A673 (cell line): ENCODE results near the gene PDE4B. TPM values are rescaled to one million over a fixed set of nuclear protein-coding genes. Genes with fewer than 3 reads are reported as not detected.

Experiments
- BruUV-seq: library from RNA; stranded (reverse); fragments of 400-500 nt; replicated peaks from 2 replicates; lab custom pipeline; 2021; lab: Mats Ljungman, UMichigan
- CTCF ChIA-PET: fragments of 300-600 bp; sonication (Branson Sonifier 250); formaldehyde crosslinking; loops from one replicate; lab custom pipeline; 2022; ENCODE audit warnings: antibody characterized with exemption; lab: Charles Lee
- POLR2A ChIA-PET: fragments of 300-600 bp; sonication (Branson Sonifier 250); formaldehyde crosslinking; loops from one replicate; lab custom pipeline; 2022; ENCODE audit warnings: antibody characterized with exemption; ENCODE audit not compliant: low non-redundant PET; lab: Charles Lee
- DNase-seq: peaks from one replicate; pipeline ENCODE4 v3.0.0-alpha.2; 2015; ENCODE audit warnings: low spot score
- H3K27ac ChIP-seq: fragments of 200-600 bp; sonication (generic); 2 replicates; pipeline ENCODE4 v1.5.1; 2016; ENCODE audit warnings: mixed run types, low read depth, mild to moderate bottlenecking, mixed read lengths, antibody characterized with exemption, low read length; ENCODE audit not compliant: poor library complexity, severe bottlenecking
- H3K27me3 ChIP-seq: fragments of 200-600 bp; sonication (generic); replicated peaks from 2 replicates; pipeline ENCODE4 v1.6.1; 2017; ENCODE audit warnings: mixed run types, low read depth, mild to moderate bottlenecking, mixed read lengths, antibody characterized with exemption, low read length; ENCODE audit not compliant: insufficient read depth, poor library complexity
- H3K36me3 ChIP-seq: fragments of 200-600 bp; sonication (generic); 2 replicates; pipeline ENCODE4 v1.6.1; 2016; ENCODE audit warnings: mixed run types, mild to moderate bottlenecking, mixed read lengths, antibody characterized with exemption, low read length; ENCODE audit not compliant: insufficient read depth, poor library complexity, severe bottlenecking
- H3K4me1 ChIP-seq: fragments of 200-600 bp; sonication (generic); 2 replicates; pipeline ENCODE4 v1.6.1; 2017; ENCODE audit warnings: mixed run types, mild to moderate bottlenecking, mixed read lengths, antibody characterized with exemption, low read length; ENCODE audit not compliant: insufficient read depth, poor library complexity, severe bottlenecking
- H3K4me3 ChIP-seq: fragments of 200-600 bp; sonication (generic); 2 replicates; pipeline ENCODE4 v1.5.1; 2016; ENCODE audit warnings: low read depth, mixed run types, mild to moderate bottlenecking, mixed read lengths, low read length; ENCODE audit not compliant: poor library complexity, severe bottlenecking
- H3K9me3 ChIP-seq: fragments of 200-600 bp; sonication (generic); 2 replicates; pipeline ENCODE4 v1.6.1; 2016; ENCODE audit warnings: mixed run types, low read depth, mild to moderate bottlenecking, mixed read lengths, antibody characterized with exemption, low read length; ENCODE audit not compliant: poor library complexity, severe bottlenecking
- CTCF ChIP-seq: fragments of 300-800, 200-600 bp; sonication (generic); conservative IDR thresholded peaks from 2 replicates; pipeline ENCODE4 v1.5.1; 2017; ENCODE audit warnings: low read depth, mild to moderate bottlenecking, antibody characterized with exemption, low read length, moderate library complexity, mixed read lengths
- EZH2 ChIP-seq: fragments of 200-600 bp; sonication (generic); IDR thresholded peaks from 2 replicates; pipeline ENCODE4 v1.6.1; 2017; ENCODE audit warnings: borderline replicate concordance, low read depth, mild to moderate bottlenecking, mixed read lengths, antibody characterized with exemption, low read length; ENCODE audit not compliant: poor library complexity, severe bottlenecking
- intact Hi-C: fragments of 100-400 bp; cut with micrococcal nuclease; formaldehyde crosslinking; loops from one replicate; pipeline ENCODE4 v1.10.0; 2022; ENCODE audit not compliant: unreplicated experiment
- total RNA-seq: library from RNA; stranded (reverse); gene quantifications from 2 replicates; pipeline ENCODE4 v1.2.3, GENCODE V29; 2021

PDE4B gene
- total RNA-seq, 1 experiment from 2014 or later = 20.0 TPM

- H3K27me3 ChIP-seq = no peaks in the 10 kb centered on the region
- ChIA-PET CTCF (no interaction called here), POLR2A (no interaction called here)
- peaks cover 70% of the 10 kb centered on the region for H3K4me1 ChIP-seq
- no peak overlapping the region for H3K4me3 ChIP-seq
- BruUV-seq = no TSS peak
- no peaks in the 10 kb centered on the region for H3K9me3 ChIP-seq
- peak overlapping the region; percentile 27 for H3K27ac ChIP-seq
- no peak for DNase-seq
- no peaks in the 10 kb centered on the region for H3K36me3 ChIP-seq
- intact Hi-C loops = no loop called here
- TF ChIP-seq EZH2 = no peak
- no peak for TF ChIP-seq CTCF
Measured at GRCh38 chr1:66346057-66346795, 553.5 kb downstream of the PDE4B start.

GRCh38 chr1:66346873-66347272, 554.2 kb downstream of the PDE4B start:
- H3K27ac ChIP-seq = peak overlapping the region; percentile 8
- no peaks in the 10 kb centered on the region for H3K36me3 ChIP-seq
- BruUV-seq = no TSS peak
- intact Hi-C loops = no loop called here
- no peak for DNase-seq
- ChIA-PET CTCF (no interaction called here), POLR2A (no interaction called here)
- TF ChIP-seq EZH2 = no peak
- no peaks in the 10 kb centered on the region for H3K9me3 ChIP-seq
- peaks cover 71% of the 10 kb centered on the region for H3K4me1 ChIP-seq
- no peak overlapping the region for H3K4me3 ChIP-seq
- H3K27me3 ChIP-seq = no peaks in the 10 kb centered on the region

- H3K9me3 ChIP-seq = no peaks in the 10 kb centered on the region
- H3K27me3 ChIP-seq = no peaks in the 10 kb centered on the region
- DNase-seq = no peak
- no peak overlapping the region for H3K4me3 ChIP-seq
- no TSS peak for BruUV-seq
- H3K36me3 ChIP-seq = no peaks in the 10 kb centered on the region
- peaks cover 84% of the 10 kb centered on the region for H3K4me1 ChIP-seq
- CTCF ChIA-PET = no interaction called here
- TF ChIP-seq EZH2 (no peak), CTCF (no peak)
- peak overlapping the region; percentile 94 for H3K27ac ChIP-seq
- POLR2A ChIA-PET = no interaction called here
- intact Hi-C loops = no loop called here
Measured at GRCh38 chr1:66348776-66349175, 556.1 kb downstream of the PDE4B start.
